IMR-90 (cell line): ENCODE data around the gene IQUB.

Experiments used
- BHLHE40 ChIP-seq: fragments of 150-350 bp; IDR thresholded peaks from 2 replicates; pipeline ENCODE4 v1.6.1; 2016; ENCODE audit warnings: mild to moderate bottlenecking, low read depth, low read length
- CEBPB ChIP-seq: IDR thresholded peaks from 2 replicates; pipeline ENCODE4 v1.6.1; 2012; ENCODE audit warnings: low read depth, low read length, improper control_type of control experiment
- CHD1 ChIP-seq: IDR thresholded peaks from 2 replicates; pipeline ENCODE4 v1.6.1; 2012; ENCODE audit warnings: low read depth, low read length, improper control_type of control experiment
- MXI1 ChIP-seq: IDR thresholded peaks from 2 replicates; pipeline ENCODE4 v1.6.1; 2012; ENCODE audit warnings: low read depth, mild to moderate bottlenecking, low read length, moderate library complexity, borderline replicate concordance
- POLR2A ChIP-seq: IDR thresholded peaks from 2 replicates; pipeline ENCODE4 v1.6.1; 2012; ENCODE audit warnings: mild to moderate bottlenecking, low read depth, low read length
- RAD21 ChIP-seq: IDR thresholded peaks from 2 replicates; pipeline ENCODE4 v1.6.1; 2012; ENCODE audit warnings: low read length, improper control_type of control experiment
- RCOR1 ChIP-seq: IDR thresholded peaks from 2 replicates; pipeline ENCODE4 v1.6.1; 2012; ENCODE audit warnings: mild to moderate bottlenecking, low read length, improper control_type of control experiment; ENCODE audit not compliant: insufficient replicate concordance
- SMC3 ChIP-seq: fragments of 150-350 bp; IDR thresholded peaks from 2 replicates; pipeline ENCODE4 v1.6.1; 2016; ENCODE audit warnings: low read depth, mild to moderate bottlenecking, antibody characterized with exemption, low read length, moderate library complexity
- TF ChIP-seq, protein P1 (sequence below): conservative IDR thresholded peaks from 2 replicates; pipeline ENCODE4 v1.5.1; 2012; ENCODE audit warnings: mild to moderate bottlenecking, low read depth, low read length, improper control_type of control experiment
- TF ChIP-seq, protein P2 (sequence below): fragments of 150-350 bp; IDR thresholded peaks from 2 replicates; pipeline ENCODE4 v1.6.1; 2016; ENCODE audit warnings: low read depth, mild to moderate bottlenecking, low read length, moderate library complexity, borderline replicate concordance

DNA sequence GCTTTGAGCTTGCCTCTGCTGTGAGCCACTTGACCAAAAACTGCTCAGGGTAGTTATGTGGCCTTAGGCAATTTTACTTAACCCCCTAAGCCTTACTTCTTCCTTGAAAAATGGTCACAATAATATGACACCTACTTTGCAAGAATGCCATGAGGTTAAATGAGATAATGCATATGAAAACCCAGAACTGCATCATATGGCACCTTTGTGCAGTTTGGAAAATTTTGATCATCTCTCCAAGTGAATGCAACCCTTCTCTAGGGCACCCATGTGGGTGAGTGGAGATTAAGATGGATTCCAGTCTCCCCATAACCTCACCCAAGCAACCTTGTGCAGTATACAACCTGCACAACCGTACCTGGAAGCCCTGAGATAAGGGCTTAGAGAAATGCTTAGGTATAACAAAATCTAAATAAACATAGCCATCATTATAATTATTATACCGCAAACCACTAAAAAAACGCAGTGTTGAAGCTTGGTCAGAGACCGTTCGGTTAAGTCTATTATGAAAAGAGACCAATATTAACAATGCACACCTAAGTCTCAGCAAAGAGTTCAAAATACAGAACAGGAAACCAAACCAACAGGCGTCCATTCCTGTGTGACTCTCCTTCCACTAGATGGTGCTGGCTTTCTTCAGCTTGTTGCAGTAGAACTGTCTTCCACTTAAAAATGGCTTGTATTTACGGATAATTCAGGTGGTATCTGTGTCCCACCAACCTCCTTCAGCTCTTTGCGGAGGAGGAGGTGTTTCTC is 46.2 kb upstream of the IQUB start:
- TF ChIP-seq, protein P1, sequence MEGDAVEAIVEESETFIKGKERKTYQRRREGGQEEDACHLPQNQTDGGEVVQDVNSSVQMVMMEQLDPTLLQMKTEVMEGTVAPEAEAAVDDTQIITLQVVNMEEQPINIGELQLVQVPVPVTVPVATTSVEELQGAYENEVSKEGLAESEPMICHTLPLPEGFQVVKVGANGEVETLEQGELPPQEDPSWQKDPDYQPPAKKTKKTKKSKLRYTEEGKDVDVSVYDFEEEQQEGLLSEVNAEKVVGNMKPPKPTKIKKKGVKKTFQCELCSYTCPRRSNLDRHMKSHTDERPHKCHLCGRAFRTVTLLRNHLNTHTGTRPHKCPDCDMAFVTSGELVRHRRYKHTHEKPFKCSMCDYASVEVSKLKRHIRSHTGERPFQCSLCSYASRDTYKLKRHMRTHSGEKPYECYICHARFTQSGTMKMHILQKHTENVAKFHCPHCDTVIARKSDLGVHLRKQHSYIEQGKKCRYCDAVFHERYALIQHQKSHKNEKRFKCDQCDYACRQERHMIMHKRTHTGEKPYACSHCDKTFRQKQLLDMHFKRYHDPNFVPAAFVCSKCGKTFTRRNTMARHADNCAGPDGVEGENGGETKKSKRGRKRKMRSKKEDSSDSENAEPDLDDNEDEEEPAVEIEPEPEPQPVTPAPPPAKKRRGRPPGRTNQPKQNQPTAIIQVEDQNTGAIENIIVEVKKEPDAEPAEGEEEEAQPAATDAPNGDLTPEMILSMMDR, result peak; percentile 60
- TF ChIP-seq POLR2A (no peak), RAD21 (peak; percentile 63), RCOR1 (no peak), SMC3 (peak; percentile 30), BHLHE40 (no peak), CEBPB (no peak), CHD1 (no peak), MXI1 (no peak)
- TF ChIP-seq, protein P2, sequence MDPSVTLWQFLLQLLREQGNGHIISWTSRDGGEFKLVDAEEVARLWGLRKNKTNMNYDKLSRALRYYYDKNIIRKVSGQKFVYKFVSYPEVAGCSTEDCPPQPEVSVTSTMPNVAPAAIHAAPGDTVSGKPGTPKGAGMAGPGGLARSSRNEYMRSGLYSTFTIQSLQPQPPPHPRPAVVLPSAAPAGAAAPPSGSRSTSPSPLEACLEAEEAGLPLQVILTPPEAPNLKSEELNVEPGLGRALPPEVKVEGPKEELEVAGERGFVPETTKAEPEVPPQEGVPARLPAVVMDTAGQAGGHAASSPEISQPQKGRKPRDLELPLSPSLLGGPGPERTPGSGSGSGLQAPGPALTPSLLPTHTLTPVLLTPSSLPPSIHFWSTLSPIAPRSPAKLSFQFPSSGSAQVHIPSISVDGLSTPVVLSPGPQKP, result no peak
